Dedifferentiated amniotic fluid mesenchymal stem cell (primary cell): ENCODE data around the gene SP5.
"Not testable (repeated sequence)": the region's sequence is repeated elsewhere in the genome, so short reads cannot be mapped to it uniquely, and the experiment has no call there.

ENCODE experiments used
- DNase-seq: peaks from one replicate; pipeline ENCODE4 v3.0.0-alpha.2; 2016; ENCODE audit errors: extremely low spot score

Gene SP5

DNA sequence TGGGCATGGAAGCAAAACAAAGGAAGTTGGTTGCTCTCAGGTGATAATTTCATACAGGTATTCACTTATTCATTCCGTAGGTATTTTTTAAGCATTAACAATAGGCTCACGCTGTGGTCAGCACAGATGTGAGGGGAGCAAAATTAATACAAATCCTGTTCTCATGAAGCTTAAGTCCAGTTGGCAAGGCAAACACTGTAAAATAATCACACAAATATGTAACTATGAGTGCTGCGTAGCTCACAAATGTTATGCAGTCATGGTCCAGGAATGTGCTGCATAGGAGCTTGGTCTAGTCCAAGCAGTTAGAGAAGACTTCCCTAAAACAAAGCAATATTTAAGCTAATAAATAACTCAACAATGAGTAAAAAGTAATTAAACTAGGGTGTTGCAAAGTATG is 23.9 kb downstream of the SP5 start:
- peak; percentile 84 for DNase-seq

DNA sequence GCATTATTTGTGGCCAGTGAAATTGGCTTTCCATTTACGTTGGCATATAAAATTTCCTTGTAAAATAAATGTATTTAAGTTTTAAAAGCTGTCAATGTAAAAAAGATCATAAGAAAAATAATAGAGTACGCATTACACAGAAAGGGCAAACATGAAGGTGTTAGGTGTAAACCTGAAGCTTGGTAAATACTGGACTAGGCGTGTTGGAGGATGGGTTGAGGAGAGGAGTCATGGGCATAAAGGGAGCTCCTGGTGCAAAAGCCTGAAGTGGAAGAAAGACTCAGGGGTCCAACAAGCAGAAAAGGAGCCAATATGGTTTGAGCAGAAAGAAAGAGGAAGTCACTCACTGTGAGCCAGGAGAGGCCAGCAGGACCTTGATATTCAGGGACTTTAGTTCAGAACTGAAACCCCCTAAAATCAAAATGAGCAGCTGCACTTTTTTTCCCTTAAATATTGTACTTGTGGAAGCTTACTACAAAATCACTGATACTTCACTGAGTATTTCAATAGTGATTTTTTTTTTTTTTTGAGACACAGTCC is 24.4 kb downstream of the SP5 start:
- no peak for DNase-seq

DNA sequence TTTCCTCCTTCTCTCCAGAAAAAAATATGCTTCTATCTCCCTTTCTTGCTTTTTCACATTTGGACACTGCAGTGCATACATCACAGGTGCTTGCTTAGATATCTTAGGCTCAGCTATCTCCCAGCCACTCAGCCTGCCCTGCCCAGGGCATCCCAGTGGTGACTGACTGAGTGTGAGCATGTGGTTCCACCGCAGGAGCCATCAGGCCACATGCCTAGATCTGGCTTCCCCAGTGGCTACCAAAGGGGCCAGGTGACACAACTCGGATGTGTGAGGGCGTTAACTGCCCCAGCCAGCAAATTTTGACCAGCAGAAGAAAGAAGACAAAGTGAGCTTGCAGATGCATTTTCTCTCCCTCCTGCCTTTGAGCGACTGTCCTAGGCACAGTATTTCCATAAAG is 25.5 kb downstream of the SP5 start:
- DNase-seq = no peak

DNA sequence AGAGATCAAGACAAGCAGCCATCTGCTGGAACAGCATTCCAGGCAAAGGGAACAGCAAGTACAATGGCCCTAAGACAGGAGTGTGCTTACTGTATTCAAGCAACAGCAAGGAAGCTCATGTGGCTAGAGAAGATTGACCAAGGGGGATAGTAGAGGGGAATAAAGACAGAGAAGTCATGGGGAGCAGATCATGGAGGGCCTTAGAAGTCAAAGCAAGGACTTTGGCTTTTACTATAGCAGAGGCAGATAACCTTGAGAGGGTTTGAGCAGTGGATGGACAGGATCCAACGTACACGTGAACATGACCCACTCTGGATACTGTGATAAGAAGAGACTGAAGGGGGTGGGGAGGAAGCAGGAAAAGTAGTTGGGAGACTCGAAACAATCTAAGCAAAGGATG is 26.9 kb downstream of the SP5 start:
- no peak for DNase-seq

DNA sequence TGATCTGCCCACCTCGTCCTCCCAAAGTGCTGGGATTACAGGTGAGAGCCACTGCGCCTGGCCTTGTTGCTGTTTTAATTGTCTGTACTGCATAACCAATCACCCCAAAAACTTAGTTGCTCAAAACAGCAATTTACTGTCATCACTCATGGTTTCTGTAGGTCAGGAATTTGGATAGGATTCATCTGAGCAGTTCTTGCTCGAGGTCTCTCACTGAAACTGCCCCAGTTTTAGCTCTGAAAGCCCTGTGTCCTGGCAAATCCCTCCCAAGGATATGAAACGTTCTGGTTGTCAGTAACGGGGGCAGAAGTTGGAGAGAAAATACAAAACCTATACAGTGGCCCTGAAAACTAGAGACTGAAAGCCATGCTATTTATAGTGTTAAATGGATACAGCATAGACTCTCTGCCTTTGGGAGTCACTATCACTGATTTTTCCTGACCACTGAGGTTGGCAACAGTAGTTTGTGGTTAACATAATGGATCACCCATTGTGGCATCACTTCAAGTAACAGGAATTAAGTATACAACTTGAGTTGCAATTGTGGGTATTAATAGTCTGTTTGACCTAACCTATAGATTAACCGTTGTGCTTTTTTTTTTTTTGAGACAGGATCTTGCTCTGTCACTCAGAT is 27.9 kb downstream of the SP5 start:
- no peak for DNase-seq

DNA sequence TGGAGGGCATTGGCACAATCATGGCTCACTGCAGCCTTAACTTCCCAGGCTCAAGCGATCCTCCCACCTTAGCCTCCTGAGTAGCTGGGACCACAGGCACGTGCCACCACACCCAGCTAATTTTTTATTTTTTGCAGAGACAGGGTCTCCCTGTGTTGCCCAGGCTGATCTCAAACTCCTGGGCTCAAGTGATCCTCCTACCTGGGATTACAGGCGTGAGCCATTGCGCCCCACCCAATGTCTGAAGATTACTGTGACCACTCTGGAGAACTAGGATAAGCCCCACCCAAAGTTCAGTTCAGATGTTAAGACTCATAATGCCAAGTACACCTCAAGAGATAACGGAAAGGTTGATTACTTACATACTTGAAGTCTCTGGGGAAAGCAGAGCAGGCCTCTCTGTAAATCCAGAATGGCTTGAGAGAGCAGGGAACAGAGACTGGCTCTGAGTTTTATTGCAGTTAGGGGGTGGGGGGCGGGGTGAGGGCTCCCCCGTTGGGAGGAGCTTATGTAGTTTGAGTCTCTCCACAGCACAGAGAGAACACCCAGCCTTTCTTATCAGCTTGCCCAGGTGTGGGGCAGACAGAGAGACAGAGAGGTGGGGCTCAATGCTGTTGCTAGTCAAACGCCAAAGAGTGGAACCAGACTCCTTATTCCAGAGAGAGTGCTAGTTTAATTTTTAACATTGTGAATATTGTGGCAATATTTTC is 28.5 kb downstream of the SP5 start:
- no peak for DNase-seq

DNA sequence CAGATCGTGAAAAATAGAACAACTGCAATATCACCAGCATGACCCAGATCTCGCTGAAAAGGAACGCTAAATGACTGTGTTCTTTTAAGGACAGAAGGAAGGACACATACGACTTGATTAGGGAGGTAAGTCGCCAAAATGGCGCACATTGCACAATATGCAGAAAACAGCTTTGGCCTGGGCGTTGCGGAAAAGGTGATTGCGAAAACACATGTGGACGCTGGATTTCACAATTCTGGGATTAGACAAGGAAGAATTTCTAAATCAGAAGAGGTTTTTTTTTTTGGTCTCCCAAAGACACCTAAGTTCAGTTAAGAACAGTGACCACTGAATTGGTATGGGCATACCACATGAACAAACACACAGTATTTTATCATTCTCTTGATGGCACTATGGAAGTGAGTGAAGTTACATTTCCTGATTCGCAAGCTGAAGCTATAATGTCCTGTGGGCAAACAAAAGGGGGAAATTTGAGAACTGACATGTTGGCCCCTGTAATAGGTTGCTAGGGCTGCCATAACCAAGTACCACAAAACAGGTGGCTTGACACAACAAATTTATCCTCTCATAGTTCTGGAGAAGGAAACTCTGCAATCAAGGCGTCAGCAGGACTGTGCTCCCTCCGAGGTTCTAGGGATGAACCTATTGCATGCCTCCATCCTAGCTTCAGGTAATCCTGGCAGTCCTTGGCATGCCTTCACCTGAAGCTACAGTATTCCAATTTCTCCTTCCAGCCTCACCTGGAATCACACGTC is 29.3 kb downstream of the SP5 start:
- DNase-seq = no peak

DNA sequence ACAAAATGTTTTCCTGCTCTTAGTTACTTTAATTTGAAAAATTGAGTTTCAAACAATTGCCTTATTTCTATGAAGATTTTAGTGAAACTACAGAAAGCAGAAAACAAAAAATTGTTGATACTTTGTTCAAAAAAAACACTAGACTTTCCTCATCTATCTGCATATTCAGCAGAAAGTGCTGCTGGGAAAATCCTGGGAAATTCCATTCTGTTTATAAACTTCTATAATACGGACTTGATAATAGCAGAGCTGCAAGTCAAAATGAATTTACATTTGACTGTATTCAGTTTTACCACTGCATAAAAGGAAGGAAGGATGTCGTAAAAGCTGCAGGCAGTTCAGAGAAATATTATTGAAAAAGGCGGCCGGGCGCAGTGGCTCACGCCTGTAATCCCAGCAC is 30.2 kb downstream of the SP5 start:
- no peak for DNase-seq

DNA sequence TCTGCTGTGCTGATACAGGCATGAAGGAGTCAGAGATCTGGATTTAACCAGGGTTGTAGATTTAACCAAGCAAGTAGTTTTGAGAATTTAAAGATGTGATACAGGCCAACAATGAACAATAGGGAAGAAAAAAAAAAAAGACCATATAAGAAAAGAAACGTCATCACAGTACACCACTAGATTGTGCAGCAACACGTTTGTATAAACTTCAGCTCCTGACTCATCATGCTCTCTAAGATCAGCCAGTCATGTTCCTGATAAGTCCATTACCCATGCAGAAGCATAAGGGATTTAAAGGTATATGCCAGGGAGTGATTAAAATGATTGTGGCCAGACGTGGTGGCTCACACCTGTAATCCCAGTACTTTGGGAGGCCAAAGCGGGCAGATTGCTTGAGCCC is 32.8 kb downstream of the SP5 start:
- no peak for DNase-seq

DNA sequence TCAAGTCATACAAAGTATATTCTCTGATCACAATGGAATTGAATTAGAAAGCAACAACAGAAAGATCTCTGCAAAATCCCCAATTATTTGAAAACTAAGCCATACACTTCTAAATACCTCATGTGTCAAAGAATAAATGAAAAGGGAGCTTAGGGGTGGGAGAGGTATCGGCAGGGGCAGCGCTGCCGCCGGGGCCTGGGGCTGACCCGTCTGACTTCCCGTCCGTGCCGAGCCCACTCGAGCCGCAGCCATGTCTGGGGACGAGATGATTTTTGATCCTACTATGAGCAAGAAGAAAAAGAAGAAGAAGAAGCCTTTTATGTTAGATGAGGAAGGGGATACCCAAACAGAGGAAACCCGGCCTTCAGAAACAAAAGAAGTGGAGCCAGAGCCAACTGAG is 36.4 kb downstream of the SP5 start:
- DNase-seq = not testable (repeated sequence)

DNA sequence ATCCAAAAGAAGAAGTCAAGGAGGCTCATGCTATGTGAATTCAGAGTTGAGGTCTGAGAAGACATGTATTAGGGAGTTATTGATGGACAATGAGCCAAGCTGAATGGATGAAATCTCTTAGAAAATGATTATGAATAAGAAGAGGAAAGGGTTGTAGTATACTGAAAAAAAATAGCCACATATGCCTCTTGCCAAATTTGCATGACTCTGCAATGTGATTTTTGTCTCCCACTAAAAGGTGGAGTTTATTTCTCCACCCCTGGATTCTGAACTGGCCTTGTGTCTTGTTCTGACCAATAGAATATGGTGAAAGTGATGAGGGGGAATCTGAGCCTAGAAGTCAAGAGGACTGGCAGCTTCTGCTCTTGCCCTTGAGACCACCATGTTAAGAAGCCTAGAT is 46.4 kb downstream of the SP5 start:
- no peak for DNase-seq

DNA sequence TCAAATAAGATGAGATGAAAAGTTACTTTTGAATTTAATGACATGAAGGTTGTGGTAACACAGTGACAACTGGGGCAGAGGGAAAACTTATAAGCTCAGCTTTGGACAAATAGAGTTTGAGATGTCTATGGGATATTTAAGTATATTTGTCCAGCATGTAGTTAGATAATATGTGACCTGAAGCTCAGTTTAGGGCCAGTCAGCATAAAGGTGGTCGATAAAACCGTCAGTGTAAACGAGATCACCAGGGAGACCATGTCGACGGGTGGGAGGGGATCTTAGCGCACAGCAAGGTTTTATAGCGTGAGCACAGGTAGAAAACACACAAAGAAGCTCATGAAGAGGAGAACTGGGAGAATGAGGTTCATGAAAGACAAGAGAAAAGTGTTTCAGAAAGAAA is 47.6 kb downstream of the SP5 start:
- no peak for DNase-seq

DNA sequence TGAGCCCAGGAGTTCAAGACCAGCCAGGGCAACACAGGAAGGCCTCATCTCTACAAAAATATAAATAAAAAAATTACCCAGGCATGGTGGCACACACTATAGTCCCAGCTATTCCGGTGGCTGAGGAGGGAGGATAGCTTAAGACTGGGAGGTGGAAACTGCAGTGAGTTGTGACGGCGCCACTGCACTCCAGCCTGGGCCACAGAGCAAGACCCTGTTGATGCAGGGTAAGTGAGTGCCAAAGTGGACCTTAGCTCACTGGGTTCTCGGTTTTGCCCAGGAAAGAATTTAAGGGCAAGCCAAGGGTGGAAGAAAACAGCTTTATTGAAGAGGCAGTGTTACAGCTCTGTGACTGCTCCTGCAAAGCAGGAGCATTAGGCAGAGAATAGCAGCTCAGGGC is 48.1 kb downstream of the SP5 start:
- no peak for DNase-seq

DNA sequence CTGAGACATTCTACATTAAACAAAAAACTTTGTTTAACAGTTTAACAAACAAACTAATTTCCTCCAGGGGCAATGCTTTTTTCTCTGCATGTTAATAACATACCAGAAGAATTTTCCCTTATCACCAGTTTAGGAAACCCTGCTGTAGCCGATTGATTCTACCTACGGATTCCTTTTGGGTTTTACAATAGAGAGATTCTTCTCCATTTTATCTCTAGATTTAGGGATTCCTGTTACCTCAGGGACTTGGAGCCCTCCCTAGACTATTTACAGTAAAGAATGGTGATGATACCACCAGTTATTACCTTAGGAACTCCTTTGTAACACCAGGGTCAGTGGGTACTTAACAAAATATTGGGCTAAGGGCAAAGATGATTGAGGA is 49.7 kb downstream of the SP5 start:
- DNase-seq = no peak

DNA sequence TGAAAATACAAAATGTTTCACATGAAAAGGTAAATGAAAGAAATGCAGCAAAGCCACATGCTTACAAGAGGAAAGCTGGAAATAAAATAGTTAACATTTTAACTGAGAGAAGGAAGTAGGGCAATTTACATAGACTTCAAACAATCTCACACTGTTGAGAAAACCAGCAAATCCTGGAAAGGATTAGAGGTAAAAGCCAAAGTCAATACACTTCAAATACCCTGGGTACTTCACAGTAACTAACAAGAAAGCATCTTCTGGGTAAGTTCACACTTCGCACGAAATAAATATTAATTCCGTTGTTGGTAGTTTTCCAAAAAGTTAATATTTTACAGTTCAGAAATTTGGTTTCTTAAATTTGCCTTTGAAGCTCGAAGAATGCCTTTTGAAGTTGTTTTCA is 51.6 kb downstream of the SP5 start:
- no peak for DNase-seq
